NCI-H526 (cell line): ENCODE data around the gene TLR6.
"Not testable (repeated sequence)": the region's sequence is repeated elsewhere in the genome, so short reads cannot be mapped to it uniquely, and the experiment has no call there.

Experiments used
- DNase-seq, 2 experiments: peaks; one replicate each; lab custom pipeline; 2025; lab: John Stamatoyannopoulos, UW

Gene TLR6

DNA sequence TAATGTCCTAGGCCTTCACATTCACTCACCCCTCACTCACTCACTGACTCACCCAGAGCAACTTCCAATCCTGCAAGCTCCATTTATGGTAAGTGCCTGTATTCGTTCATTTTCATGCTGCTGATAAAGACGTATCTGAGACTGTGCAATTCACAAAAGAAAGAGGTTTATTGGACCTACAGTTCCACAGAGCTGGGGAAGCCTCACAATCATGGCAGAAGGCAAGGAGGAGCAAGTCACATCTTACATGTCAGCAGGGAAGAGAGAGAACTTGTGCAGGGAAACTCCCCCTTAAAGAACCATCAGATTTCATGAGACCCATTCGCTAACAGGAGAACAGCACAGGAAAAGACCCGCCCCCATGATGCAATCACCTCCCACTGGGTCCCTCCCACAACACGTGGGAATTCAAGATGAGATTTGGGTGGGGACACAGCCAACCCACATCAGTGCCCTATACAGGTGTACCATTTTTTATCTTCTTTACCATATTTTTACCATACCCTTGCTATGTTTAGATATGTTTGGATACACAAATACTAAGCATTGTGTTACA is 33.8 kb downstream of the TLR6 start:
- DNase-seq, result no peak

GRCh38 chr4:38821739-38822138 is 34.9 kb downstream of the TLR6 start:
- no peak for DNase-seq

GRCh38 chr4:38820329-38821061 is 36.1 kb downstream of the TLR6 start:
- no peak for DNase-seq

DNA sequence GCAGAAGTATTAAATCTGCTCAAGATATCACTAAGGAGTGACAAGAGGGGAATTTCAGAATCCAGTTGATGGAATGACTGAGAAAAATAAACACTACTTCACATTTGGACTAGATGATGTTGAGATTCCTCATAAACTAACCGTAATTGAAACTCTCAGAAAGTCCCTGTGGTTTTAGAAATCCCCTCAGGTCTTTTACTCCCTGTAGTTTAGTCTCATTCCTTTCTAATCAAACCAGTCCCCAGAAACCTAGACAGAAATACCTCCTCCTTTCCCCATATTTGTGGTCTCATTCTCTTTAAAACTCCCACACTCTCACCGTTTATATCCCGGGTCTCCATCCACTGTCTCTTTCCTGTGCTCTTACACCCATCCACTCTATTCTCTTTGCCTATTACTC is 37.0 kb downstream of the TLR6 start:
- no peak for DNase-seq

DNA sequence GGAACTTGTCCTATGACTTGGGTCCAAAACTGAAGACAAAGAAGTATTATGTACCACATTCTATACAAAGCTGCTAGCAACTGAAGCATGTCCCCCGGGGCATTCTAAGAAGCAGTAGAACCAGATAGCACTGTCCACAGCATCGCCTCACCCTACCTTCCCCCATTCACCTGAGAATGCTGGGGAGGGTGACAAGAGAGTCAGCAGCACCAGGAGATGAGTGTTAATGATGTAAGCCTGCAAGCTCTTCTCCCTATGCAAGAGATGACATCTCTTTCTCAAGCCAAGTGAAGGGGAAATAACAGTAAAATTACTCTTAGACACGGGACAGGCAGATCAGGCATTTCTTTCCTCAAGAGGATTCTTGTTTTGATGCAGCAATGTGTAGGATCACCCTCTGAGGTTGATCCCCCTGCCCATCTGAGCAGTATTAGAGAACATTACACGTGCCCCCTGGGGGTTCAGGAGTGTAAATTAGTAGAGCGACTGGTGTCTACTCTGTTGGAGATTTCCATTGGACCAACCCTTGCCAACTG is 38.1 kb downstream of the TLR6 start:
- no peak for DNase-seq

DNA sequence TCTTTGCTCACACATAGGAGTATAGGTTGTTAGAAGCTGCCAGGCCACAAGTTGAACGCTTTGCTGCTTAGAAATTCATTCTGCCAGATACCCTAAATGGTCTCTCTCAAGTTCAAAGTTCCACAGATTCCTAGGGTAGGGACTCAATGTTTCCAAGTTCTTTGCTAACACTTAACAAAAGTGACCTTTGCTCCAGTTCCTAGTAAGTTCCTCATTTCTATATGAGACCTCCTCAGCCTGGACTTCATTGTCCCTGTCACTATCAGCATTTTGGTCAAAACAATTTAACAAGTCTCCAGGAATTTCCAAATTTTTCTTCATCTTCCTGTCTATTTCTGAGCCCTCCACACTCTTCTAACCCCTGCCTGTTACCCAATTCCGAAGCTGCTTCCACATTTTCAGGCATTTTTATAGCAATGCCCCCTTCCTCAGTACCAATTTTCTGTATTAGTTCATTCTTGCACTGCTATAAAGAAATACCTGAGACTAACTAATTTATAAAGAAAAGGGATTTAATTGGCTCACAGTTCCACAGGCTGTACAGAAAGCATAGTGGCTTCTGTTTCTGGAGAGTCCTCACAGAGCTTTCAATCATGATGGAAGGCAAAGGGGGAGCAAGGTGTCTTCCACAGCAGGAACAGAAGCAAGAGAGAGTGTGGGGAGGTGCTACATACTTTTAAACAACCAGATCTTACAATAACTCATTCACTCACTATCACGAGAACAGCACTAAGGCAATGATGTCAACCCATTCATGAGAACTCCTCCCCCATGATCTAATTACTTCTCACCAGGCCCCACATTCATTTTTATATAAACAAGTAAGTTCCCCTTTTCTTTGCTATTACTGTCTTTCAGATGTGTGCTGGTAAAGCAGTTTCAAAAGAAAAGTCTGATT is 40.5 kb downstream of the TLR6 start:
- DNase-seq, result no peak

DNA sequence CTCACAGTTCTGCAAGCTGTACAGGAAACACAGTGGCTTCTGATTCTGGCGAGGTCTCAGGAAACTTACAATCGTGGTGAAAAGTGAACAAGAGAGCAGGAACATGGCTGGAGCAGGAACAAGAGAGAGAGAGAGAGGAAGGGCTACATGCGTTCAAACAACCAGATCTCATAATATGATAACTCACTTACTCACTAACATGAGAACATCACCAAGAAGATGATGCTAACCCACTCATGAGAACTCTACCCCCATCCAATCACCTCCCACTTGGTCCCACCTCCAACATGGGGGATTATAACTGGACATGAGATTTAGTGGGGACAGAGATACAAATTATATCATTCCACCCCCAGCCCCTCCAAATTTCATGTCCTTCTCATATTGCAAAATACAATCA is 42.2 kb downstream of the TLR6 start:
- DNase-seq, result no peak

- no peak for DNase-seq
Measured at GRCh38 chr4:38811297-38811696, 45.3 kb downstream of the TLR6 start.

GRCh38 chr4:38807462-38807861 is 49.2 kb downstream of the TLR6 start:
- DNase-seq, result not testable (repeated sequence)

GRCh38 chr4:38806251-38806650 is 50.4 kb downstream of the TLR6 start:
- not testable (repeated sequence) for DNase-seq

- no peak for DNase-seq
Measured at GRCh38 chr4:38805530-38806145, 51.0 kb downstream of the TLR6 start.

- peak in 1 of 2 experiments; percentile 5 for DNase-seq
Measured at GRCh38 chr4:38804654-38805295, 51.8 kb downstream of the TLR6 start, which contains the start of gene TLR1. TSS of gene TLR1 (minus strand) at chr4:38804791. CDS start at chr4:38798831, 5,960 bp downstream.

DNA sequence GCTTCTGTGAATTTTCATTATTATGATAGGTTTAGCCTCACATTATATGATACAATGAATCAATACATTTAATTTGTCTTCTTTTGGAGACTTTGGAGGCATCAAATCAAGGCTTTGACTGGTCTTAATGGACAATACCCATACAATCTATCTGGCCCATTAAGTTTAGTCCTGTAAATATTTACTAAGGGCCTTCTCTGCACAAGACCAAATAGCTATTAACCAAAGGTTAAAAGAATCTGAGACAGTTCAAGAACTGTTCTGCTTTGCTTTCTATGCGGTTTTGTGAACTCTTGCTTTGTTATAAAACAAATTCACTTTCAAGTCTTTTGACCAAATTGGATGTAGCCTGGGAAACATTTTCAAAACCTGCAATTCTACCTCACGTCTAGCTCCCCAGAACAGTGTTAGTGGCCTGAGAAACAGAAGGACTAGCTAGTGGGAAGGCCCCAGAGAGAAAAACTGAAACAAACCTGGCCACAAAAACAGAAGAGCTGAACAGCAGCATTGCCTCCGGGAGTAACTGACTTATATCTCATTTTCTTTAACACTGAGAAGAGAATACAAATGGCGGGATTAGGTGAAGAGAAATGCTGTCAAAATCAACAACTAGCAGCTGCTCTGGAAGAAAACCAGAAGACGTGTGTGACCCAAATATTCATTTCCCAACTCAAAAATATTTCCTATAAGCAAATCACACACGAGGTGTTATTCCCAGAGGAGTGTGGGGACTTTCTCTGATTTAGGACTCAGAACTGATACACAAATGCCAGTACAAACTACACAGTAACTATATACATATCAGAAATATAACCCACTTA is 52.6 kb downstream of the TLR6 start:
- no peak for DNase-seq

- no peak for DNase-seq
Measured at GRCh38 chr4:38802561-38803355, 53.9 kb downstream of the TLR6 start.

GRCh38 chr4:38800961-38801450 is 55.6 kb downstream of the TLR6 start:
- DNase-seq, result no peak

- DNase-seq, result no peak
Measured at GRCh38 chr4:38800366-38800765, 56.3 kb downstream of the TLR6 start.

GRCh38 chr4:38795087-38795486 is 61.5 kb downstream of the TLR6 start:
- no peak for DNase-seq

GRCh38 chr4:38794051-38794450 is 62.6 kb downstream of the TLR6 start:
- no peak for DNase-seq

GRCh38 chr4:38791010-38791409 is 65.6 kb downstream of the TLR6 start:
- DNase-seq, result no peak

- DNase-seq, result no peak
Measured at GRCh38 chr4:38788317-38788716, 68.3 kb downstream of the TLR6 start.
